HCT116 (cell line): ENCODE data around the gene NPIPA2. TPM values are rescaled to one million over a fixed set of nuclear protein-coding genes. Genes with fewer than 3 reads are reported as not detected.
"Not testable (repeated sequence)": the region's sequence is repeated elsewhere in the genome, so short reads cannot be mapped to it uniquely, and the experiment has no call there.

ENCODE experiments used
- ATAC-seq: fragments of 200-7000 bp; cut with Tn5 transposase; 2 replicates; pipeline ENCODE4 v1.9.1; 2020; ENCODE audit warnings: mild to moderate bottlenecking, moderate library complexity
- Bru-seq: library from RNA; stranded (reverse); fragments of 400-500 nt; gene quantifications from one replicate; lab custom pipeline; 2021; lab: Mats Ljungman, UMichigan
- BruChase-seq, 2 experiments: library from RNA; stranded (reverse); fragments of 400-500 nt; gene quantifications; one replicate each; lab custom pipeline; 2021; lab: Mats Ljungman, UMichigan
- BruUV-seq: library from RNA; stranded (reverse); fragments of 400-500 nt; replicated peaks from 2 replicates; lab custom pipeline; 2021; lab: Mats Ljungman, UMichigan
- CTCF ChIA-PET: fragments of 300-600 bp; sonication (Branson Sonifier 250); formaldehyde crosslinking; loops from one replicate; lab custom pipeline; 2021; ENCODE audit warnings: antibody characterized with exemption; lab: Charles Lee
- POLR2A ChIA-PET: fragments of 300-600, 350-600 bp; sonication (Branson Sonifier 250); formaldehyde crosslinking; loops from one replicate; lab custom pipeline; 2021; ENCODE audit warnings: antibody characterized with exemption; lab: Charles Lee
- RAD21 ChIA-PET, 2 experiments: fragments of 300-600 bp; sonication (Branson Sonifier 250); formaldehyde crosslinking; loops; one replicate each; lab custom pipeline; 2023; ENCODE audit warnings: low total read pairs in 2 of 2; ENCODE audit not compliant: uncharacterized antibody in 2 of 2, unreplicated experiment in 2 of 2, low non-redundant PET in 1 of 2; lab: Charles Lee
- DNase-seq: peaks from one replicate; pipeline ENCODE4 v3.0.0-alpha.2; 2010; ENCODE audit warnings: low read depth, low spot score
- H2AFZ ChIP-seq: fragments of 200-600 bp; shearing (Covaris generic), sonication (generic); 2 replicates; pipeline ENCODE4 v1.6.1; 2017; ENCODE audit warnings: low read depth, mixed run types, mixed read lengths, antibody characterized with exemption, low read length; ENCODE audit not compliant: poor library complexity, severe bottlenecking
- H3K27ac ChIP-seq: 2 replicates; pipeline ENCODE4 v1.5.1; 2012; ENCODE audit warnings: low read depth, low read length
- H3K27me3 ChIP-seq: fragments of 200-600 bp; sonication (generic); 2 replicates; pipeline ENCODE4 v1.6.1; 2016; ENCODE audit warnings: mixed run types, low read length, mixed read lengths; ENCODE audit not compliant: insufficient read depth
- H3K36me3 ChIP-seq, 2 experiments: fragments of 200-500 bp in 1 of 2; fragments of 200-600 bp in 1 of 2; sonication (Bioruptor generic) in 1 of 2; sonication (generic) in 1 of 2; 2 replicates each; pipeline versions ENCODE4 v1.5.1 to v1.6.1; 2014 to 2016; ENCODE audit warnings: low read length in 2 of 2, inconsistent platforms in 1 of 2, mixed read lengths in 1 of 2, mixed run types in 1 of 2; ENCODE audit not compliant: insufficient read depth in 2 of 2, control insufficient read depth in 1 of 2
- H3K4me1 ChIP-seq, 2 experiments: fragments of 200-600 bp in 1 of 2; sonication (generic) in 1 of 2; 2 replicates each; pipeline versions ENCODE4 v1.5.1 to v1.6.1; 2012 to 2017; ENCODE audit warnings: low read length in 2 of 2, inconsistent platforms in 1 of 2, mild to moderate bottlenecking in 1 of 2, mixed read lengths in 1 of 2, mixed run types in 1 of 2, moderate library complexity in 1 of 2; ENCODE audit not compliant: insufficient read depth in 2 of 2, control insufficient read depth in 1 of 2
- H3K4me2 ChIP-seq: fragments of 200-600 bp; sonication (generic); 2 replicates; pipeline ENCODE4 v1.6.1; 2017; ENCODE audit warnings: mixed run types, low read length, mixed read lengths
- H3K4me3 ChIP-seq, 2 experiments: fragments of 200-600 bp in 1 of 2; sonication (generic) in 1 of 2; replicated peaks in 1 of 2; 2 replicates each; pipeline ENCODE4 v1.5.1; 2011 to 2016; ENCODE audit warnings: low read length in 2 of 2, control low read depth in 1 of 2, low read depth in 1 of 2, mild to moderate bottlenecking in 1 of 2, mixed read lengths in 1 of 2, mixed run types in 1 of 2
- H3K79me2 ChIP-seq: fragments of 200-600 bp; sonication (generic); 2 replicates; pipeline ENCODE4 v1.6.1; 2017; ENCODE audit warnings: mild to moderate bottlenecking, mixed run types, low read length, moderate library complexity, mixed read lengths; ENCODE audit not compliant: insufficient read depth
- H3K9ac ChIP-seq: fragments of 200-600 bp; sonication (generic); 2 replicates; pipeline ENCODE4 v1.6.1; 2016; ENCODE audit warnings: low read length, mixed read lengths
- H3K9me2 ChIP-seq: fragments of 200-600 bp; sonication (generic), shearing (Covaris generic); 2 replicates; pipeline ENCODE4 v1.6.1; 2017; ENCODE audit warnings: mixed run types, mild to moderate bottlenecking, moderate library complexity; ENCODE audit not compliant: insufficient read depth
- H3K9me3 ChIP-seq, 2 experiments: fragments of 200-500 bp in 1 of 2; fragments of 200-600 bp in 1 of 2; sonication (Bioruptor generic) in 1 of 2; sonication (generic) in 1 of 2; 2 replicates each; pipeline ENCODE4 v1.6.1; 2014 to 2017; ENCODE audit warnings: low read length in 2 of 2, mixed read lengths in 2 of 2, inconsistent platforms in 1 of 2, low read depth in 1 of 2, mild to moderate bottlenecking in 1 of 2, mixed run types in 1 of 2, moderate library complexity in 1 of 2; ENCODE audit not compliant: control insufficient read depth in 1 of 2, insufficient read depth in 1 of 2
- H4K20me1 ChIP-seq: fragments of 200-600 bp; sonication (generic), shearing (Covaris generic); 2 replicates; pipeline ENCODE4 v1.6.1; 2017; ENCODE audit warnings: mixed run types, mild to moderate bottlenecking, moderate library complexity; ENCODE audit not compliant: insufficient read depth
- intact Hi-C: fragments of 100-400 bp; cut with micrococcal nuclease; formaldehyde crosslinking; loops from 2 replicates; pipeline ENCODE4 v1.10.0; 2022
- long read RNA-seq: library from polyadenylated mRNA; unstranded; transcript quantifications from one replicate; pipeline ENCODE4 v2.0.0, GENCODE V29; 2021; ENCODE audit not compliant: unreplicated experiment
- polyA plus RNA-seq: library from polyadenylated mRNA; unstranded; fragments of >200 nt; gene quantifications from 2 replicates; pipeline ENCODE4 v1.2.1, GENCODE V29; 2012; ENCODE audit warnings: missing spikeins
- total RNA-seq: library from RNA; stranded (reverse); gene quantifications from one replicate; pipeline ENCODE4 v1.2.1, GENCODE V29; 2021; ENCODE audit not compliant: unreplicated experiment

The NPIPA2 gene
- 3.1 TPM for total RNA-seq
- 1.4 and 2.4 TPM in 2 replicates for polyA plus RNA-seq
- percentile 14 among the genes with signal in this experiment for Bru-seq, nascent RNA
- BruChase-seq, experiment 1, labeled RNA remaining after a 6-hour chase = percentile 7 among the genes with signal in this experiment
- BruChase-seq, experiment 2, labeled RNA remaining after a 2-hour chase = percentile 11 among the genes with signal in this experiment
- long read RNA-seq = 0 reads

- H3K27me3 ChIP-seq, H2AFZ ChIP-seq, H3K27ac ChIP-seq, POLR2A ChIA-PET, DNase-seq, H3K36me3 ChIP-seq, intact Hi-C loops, H3K4me3 ChIP-seq, BruUV-seq, H3K4me1 ChIP-seq, CTCF ChIA-PET, H3K9me3 ChIP-seq, RAD21 ChIA-PET, H3K79me2 ChIP-seq, H3K4me2 ChIP-seq, H4K20me1 ChIP-seq, H3K9ac ChIP-seq, H3K9me2 ChIP-seq: not testable (repeated sequence)
- peak; percentile 97 for ATAC-seq
Measured at GRCh38 chr16:14742273-14743128, at the start of gene NPIPA2. NPIPA2 (plus strand) TSS chr16:14742533; CDS start chr16:14748066, 5,533 bp downstream.

GRCh38 chr16:14694129-14694528 lies 48.2 kb upstream of the NPIPA2 start, which contains the start of gene PLA2G10:
PLA2G10 (minus strand) TSS chr16:14694308; CDS start chr16:14694229, 79 bp downstream.
- H3K9ac ChIP-seq, H3K27ac ChIP-seq, H3K4me3 ChIP-seq, H4K20me1 ChIP-seq, BruUV-seq, H3K4me2 ChIP-seq, POLR2A ChIA-PET, intact Hi-C loops, DNase-seq, H2AFZ ChIP-seq, RAD21 ChIA-PET, H3K9me3 ChIP-seq, H3K27me3 ChIP-seq, H3K4me1 ChIP-seq, H3K36me3 ChIP-seq, H3K79me2 ChIP-seq, CTCF ChIA-PET, H3K9me2 ChIP-seq: not testable (repeated sequence)
- ATAC-seq = peak; percentile 90

- H3K4me2 ChIP-seq, H3K36me3 ChIP-seq, H3K9me2 ChIP-seq, H3K79me2 ChIP-seq, H2AFZ ChIP-seq, CTCF ChIA-PET, DNase-seq, BruUV-seq, POLR2A ChIA-PET, H3K27me3 ChIP-seq, H4K20me1 ChIP-seq, RAD21 ChIA-PET, H3K27ac ChIP-seq, H3K4me3 ChIP-seq, H3K9ac ChIP-seq, intact Hi-C loops, H3K9me3 ChIP-seq, H3K4me1 ChIP-seq: not testable (repeated sequence)
- peak; percentile 42 for ATAC-seq
Measured at GRCh38 chr16:14701859-14702258, 40.5 kb upstream of the NPIPA2 start.

- POLR2A ChIA-PET, H3K4me2 ChIP-seq, H3K9ac ChIP-seq, H3K4me3 ChIP-seq, H3K79me2 ChIP-seq, H3K27me3 ChIP-seq, H3K36me3 ChIP-seq, H3K4me1 ChIP-seq, H4K20me1 ChIP-seq, DNase-seq, ATAC-seq, CTCF ChIA-PET, BruUV-seq, H3K27ac ChIP-seq, H3K9me2 ChIP-seq, intact Hi-C loops, H3K9me3 ChIP-seq, RAD21 ChIA-PET, H2AFZ ChIP-seq: not testable (repeated sequence)
Measured at GRCh38 chr16:14702672-14703071, 39.7 kb upstream of the NPIPA2 start.
